IMR-90 (cell line): ENCODE data around the gene ADRA2A. TPM values are rescaled to one million over a fixed set of nuclear protein-coding genes. Genes with fewer than 3 reads are reported as not detected.

Experiments used
- ATAC-seq: fragments of 200-7000 bp; cut with Tn5 transposase; 2 replicates; pipeline ENCODE4 v1.9.1; 2020; ENCODE audit warnings: low read depth, mild to moderate bottlenecking, moderate library complexity
- BruUV-seq: library from RNA; stranded (reverse); fragments of 400-500 nt; replicated peaks from 2 replicates; lab custom pipeline; 2021; lab: Mats Ljungman, UMichigan
- CTCF ChIA-PET: fragments of 300-600 bp; formaldehyde crosslinking; extraction: SDS; loops from one replicate; lab custom pipeline; 2021; ENCODE audit warnings: antibody characterized with exemption; lab: Yijun Ruan, JAX
- POLR2A ChIA-PET: fragments of 300-600 bp; sonication (Branson Sonifier 250); formaldehyde crosslinking; loops from one replicate; lab custom pipeline; 2022; ENCODE audit warnings: antibody characterized with exemption; ENCODE audit not compliant: unreplicated experiment; lab: Charles Lee
- DNase-seq: peaks from one replicate; pipeline ENCODE4 v3.0.0; 2013
- H2AFZ ChIP-seq: replicated peaks from 2 replicates; pipeline ENCODE3; 2013; ENCODE audit warnings: low read length, mild to moderate bottlenecking; ENCODE audit not compliant: poor library complexity
- H2AK5ac ChIP-seq: 2 replicates; pipeline ENCODE4 v1.6.1; 2013; ENCODE audit warnings: low read depth, low read length, inconsistent platforms
- H2AK9ac ChIP-seq: replicated peaks from 2 replicates; pipeline ENCODE3; 2013; ENCODE audit warnings: mild to moderate bottlenecking, low read depth, low read length, moderate library complexity; ENCODE audit not compliant: poor library complexity
- H2BK120ac ChIP-seq: 2 replicates; pipeline ENCODE4 v1.6.1; 2013; ENCODE audit warnings: low read depth, low read length, inconsistent platforms
- H2BK15ac ChIP-seq: 3 replicates; pipeline ENCODE4 v1.6.1; 2013; ENCODE audit warnings: low read depth, low read length, inconsistent platforms
- H2BK20ac ChIP-seq: 2 replicates; pipeline ENCODE4 v1.6.1; 2013; ENCODE audit warnings: low read depth, mild to moderate bottlenecking, inconsistent platforms, low read length, moderate library complexity
- H2BK5ac ChIP-seq: 2 replicates; pipeline ENCODE4 v1.6.1; 2013; ENCODE audit warnings: mild to moderate bottlenecking, low read depth, low read length, inconsistent platforms; ENCODE audit not compliant: poor library complexity, severe bottlenecking
- H3K14ac ChIP-seq: replicated peaks from 2 replicates; pipeline ENCODE4 v1.6.1; 2013; ENCODE audit warnings: low read depth, low read length, inconsistent platforms
- H3K18ac ChIP-seq: 2 replicates; pipeline ENCODE4 v1.6.1; 2013; ENCODE audit warnings: low read depth, low read length, control low read depth
- H3K23ac ChIP-seq: 2 replicates; pipeline ENCODE4 v1.6.1; 2013; ENCODE audit warnings: low read depth, low read length, inconsistent platforms
- H3K27ac ChIP-seq: 2 replicates; pipeline ENCODE4 v1.5.1; 2013; ENCODE audit warnings: mild to moderate bottlenecking, control low read depth, low read length; ENCODE audit not compliant: insufficient read depth
- H3K27me3 ChIP-seq: 2 replicates; pipeline ENCODE4 v1.6.1; 2013; ENCODE audit warnings: low read length; ENCODE audit not compliant: control insufficient read depth, insufficient read depth
- H3K36me3 ChIP-seq: 2 replicates; pipeline ENCODE4 v1.6.1; 2013; ENCODE audit warnings: low read length, mixed read lengths; ENCODE audit not compliant: control insufficient read depth, insufficient read depth
- H3K4ac ChIP-seq: 2 replicates; pipeline ENCODE4 v1.6.1; 2013; ENCODE audit warnings: low read depth, low read length, inconsistent platforms
- H3K4me1 ChIP-seq: 2 replicates; pipeline ENCODE4 v1.6.1; 2013; ENCODE audit warnings: low read length, mixed read lengths; ENCODE audit not compliant: control insufficient read depth, insufficient read depth
- H3K4me2 ChIP-seq: 2 replicates; pipeline ENCODE4 v1.6.1; 2013; ENCODE audit warnings: low read depth, mild to moderate bottlenecking, control low read depth, low read length, moderate library complexity
- H3K4me3 ChIP-seq: 2 replicates; pipeline ENCODE4 v1.5.1; 2013; ENCODE audit warnings: low read depth, mild to moderate bottlenecking, control low read depth, low read length, moderate library complexity; ENCODE audit not compliant: insufficient read depth
- H3K56ac ChIP-seq: 2 replicates; pipeline ENCODE4 v1.6.1; 2013; ENCODE audit warnings: low read length, inconsistent platforms; ENCODE audit not compliant: insufficient read depth; ENCODE audit errors: extremely low read depth
- H3K79me1 ChIP-seq, 2 experiments: 2 replicates each; pipeline ENCODE4 v1.6.1; 2013; ENCODE audit warnings: low read length in 2 of 2, inconsistent platforms in 1 of 2, low read depth in 1 of 2
- H3K9ac ChIP-seq: 2 replicates; pipeline ENCODE4 v1.6.1; 2013; ENCODE audit warnings: low read depth, low read length, control low read depth
- H3K9me1 ChIP-seq: 2 replicates; pipeline ENCODE4 v1.6.1; 2013; ENCODE audit warnings: low read length, inconsistent platforms; ENCODE audit not compliant: insufficient read depth
- H3K9me3 ChIP-seq: 2 replicates; pipeline ENCODE4 v1.6.1; 2013; ENCODE audit warnings: low read length; ENCODE audit not compliant: control insufficient read depth, insufficient read depth
- H4K20me1 ChIP-seq: 2 replicates; pipeline ENCODE4 v1.6.1; 2013; ENCODE audit warnings: low read length, inconsistent platforms; ENCODE audit not compliant: insufficient read depth
- H4K5ac ChIP-seq: 2 replicates; pipeline ENCODE4 v1.6.1; 2013; ENCODE audit warnings: mild to moderate bottlenecking, low read depth, low read length, control low read depth
- H4K8ac ChIP-seq, 2 experiments: 2 replicates each; pipeline ENCODE4 v1.6.1; 2013; ENCODE audit warnings: low read depth in 2 of 2, low read length in 2 of 2, control low read depth in 1 of 2, inconsistent platforms in 1 of 2
- H4K91ac ChIP-seq: 2 replicates; pipeline ENCODE4 v1.6.1; 2013; ENCODE audit warnings: low read depth, low read length, inconsistent platforms; ENCODE audit not compliant: insufficient read depth
- WGBS, 2 experiments: methylation state at CpG; one replicate each; pipeline versions ENCODE4 v1.1.5 to v1.1.7; 2013; ENCODE audit warnings: missing lambda C conversion rate in 2 of 2; ENCODE audit not compliant: insufficient read length in 1 of 2; ENCODE audit errors: extremely low coverage in 2 of 2; 5-methylcytosine and 5-hydroxymethylcytosine counted together
- dilution Hi-C: fragments of 300-500 bp; cut with HindIII; formaldehyde crosslinking; loops from one replicate; pipeline ENCODE4 v1.14.3; 2018; ENCODE audit warnings: low sequenced_read_pairs; ENCODE audit not compliant: unreplicated experiment
- in situ Hi-C: fragments of 300-500 bp; cut with MboI; formaldehyde crosslinking; loops from 3 replicates; pipeline ENCODE4 v1.14.3; 2019; ENCODE audit warnings: low sequenced_read_pairs, inconsistent platforms, mixed read lengths
- intact Hi-C: fragments of 100-400 bp; cut with micrococcal nuclease; formaldehyde crosslinking; loops from 2 replicates; pipeline ENCODE4 v1.10.0; 2022
- polyA plus RNA-seq, 3 experiments: library from polyadenylated mRNA; depleted of rRNA; stranded (reverse); fragments of >200 nt; gene quantifications; 2 replicates each; pipeline ENCODE4 v1.2.3, GENCODE V29; 2012; ENCODE audit warnings: low replicate concordance in 1 of 3
- total RNA-seq: library from RNA; depleted of rRNA; stranded (reverse); fragments of >200 nt; gene quantifications from 2 replicates; pipeline ENCODE4 v1.2.3, GENCODE V29; 2012
- TF ChIP-seq, protein P1 (sequence below): conservative IDR thresholded peaks from 2 replicates; pipeline ENCODE4 v1.5.1; 2012; ENCODE audit warnings: mild to moderate bottlenecking, low read depth, low read length, improper control_type of control experiment

Gene ADRA2A
- total and polyA plus RNA-seq, 2 of the 4 experiments (the other 2 are of a cell fraction) = not detected

GRCh38 chr10:111119637-111120036 lies 42.8 kb downstream of the ADRA2A start:
- Histone ChIP-seq H3K79me1 (no peaks in the 10 kb centered on the region), H4K20me1 (no peaks in the 10 kb centered on the region), H3K9ac (no peak overlapping the region), H3K9me3 (no peaks in the 10 kb centered on the region), H4K91ac (no peak overlapping the region), H3K4me1 (no peaks in the 10 kb centered on the region), H3K4me2 (no peak overlapping the region), H2BK15ac (no peak overlapping the region), H4K5ac (no peak overlapping the region), H2AK5ac (no peak overlapping the region), H2AFZ (no peak overlapping the region), H3K4ac (no peak overlapping the region), H2BK120ac (no peak overlapping the region), H2BK20ac (no peak overlapping the region), H3K14ac (no peak overlapping the region), H3K18ac (no peak overlapping the region), H3K27ac (no peak overlapping the region), H2BK5ac (no peak overlapping the region), H4K8ac (no peak overlapping the region), H3K4me3 (no peak overlapping the region), H3K27me3 (no peaks in the 10 kb centered on the region), H2AK9ac (no peak overlapping the region), H3K36me3 (no peaks in the 10 kb centered on the region), H3K9me1 (no peaks in the 10 kb centered on the region), H3K23ac (no peak overlapping the region), H3K56ac (no peak overlapping the region)
- intact Hi-C loops (no loop called here), in situ Hi-C loops (no loop called here), dilution Hi-C loops (no loop called here)
- ChIA-PET POLR2A (no interaction called here), CTCF (no interaction called here)
- BruUV-seq = no TSS peak
- no CpG with 5 or more reads among the region's 4 CpGs for WGBS, 2 experiments
- ATAC-seq (no peak), DNase-seq (no peak)
- TF ChIP-seq, protein P1, sequence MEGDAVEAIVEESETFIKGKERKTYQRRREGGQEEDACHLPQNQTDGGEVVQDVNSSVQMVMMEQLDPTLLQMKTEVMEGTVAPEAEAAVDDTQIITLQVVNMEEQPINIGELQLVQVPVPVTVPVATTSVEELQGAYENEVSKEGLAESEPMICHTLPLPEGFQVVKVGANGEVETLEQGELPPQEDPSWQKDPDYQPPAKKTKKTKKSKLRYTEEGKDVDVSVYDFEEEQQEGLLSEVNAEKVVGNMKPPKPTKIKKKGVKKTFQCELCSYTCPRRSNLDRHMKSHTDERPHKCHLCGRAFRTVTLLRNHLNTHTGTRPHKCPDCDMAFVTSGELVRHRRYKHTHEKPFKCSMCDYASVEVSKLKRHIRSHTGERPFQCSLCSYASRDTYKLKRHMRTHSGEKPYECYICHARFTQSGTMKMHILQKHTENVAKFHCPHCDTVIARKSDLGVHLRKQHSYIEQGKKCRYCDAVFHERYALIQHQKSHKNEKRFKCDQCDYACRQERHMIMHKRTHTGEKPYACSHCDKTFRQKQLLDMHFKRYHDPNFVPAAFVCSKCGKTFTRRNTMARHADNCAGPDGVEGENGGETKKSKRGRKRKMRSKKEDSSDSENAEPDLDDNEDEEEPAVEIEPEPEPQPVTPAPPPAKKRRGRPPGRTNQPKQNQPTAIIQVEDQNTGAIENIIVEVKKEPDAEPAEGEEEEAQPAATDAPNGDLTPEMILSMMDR = no peak
